Lung (tissue), 12 donors: ENCODE measurements around the gene STXBP3. TPM values are rescaled to one million over a fixed set of nuclear protein-coding genes. Genes with fewer than 3 reads are reported as not detected.

ENCODE experiments used
- ATAC-seq: fragments of 200-7000 bp; cut with Tn5 transposase; one replicate; pipeline ENCODE4 v1.9.1; 2020; ENCODE audit warnings: moderate number of reproducible peaks; ENCODE audit not compliant: insufficient read depth, low FRiP score
- DNase-seq, 3 donors: peaks; one replicate each; pipeline ENCODE4 v3.0.0-alpha.2; 2013 to 2017
- H3K27ac ChIP-seq, 2 donors: one replicate each; pipeline ENCODE4 v1.5.1; 2013; ENCODE audit warnings: mild to moderate bottlenecking in 2 of 2, moderate library complexity in 2 of 2, control low read depth in 1 of 2, inconsistent platforms in 1 of 2, low read depth in 1 of 2, low read length in 1 of 2
- H3K27me3 ChIP-seq, 3 donors: one replicate each; pipeline ENCODE4 v1.5.1; 2013; ENCODE audit warnings: low read length in 2 of 3; ENCODE audit not compliant: control insufficient read depth in 3 of 3, insufficient read depth in 3 of 3
- H3K36me3 ChIP-seq, 4 donors: one replicate each; pipeline ENCODE4 v1.5.1; 2013; ENCODE audit warnings: low read length in 4 of 4, mild to moderate bottlenecking in 1 of 4, moderate library complexity in 1 of 4; ENCODE audit not compliant: control insufficient read depth in 4 of 4, insufficient read depth in 4 of 4
- H3K4me1 ChIP-seq, 5 donors: one replicate each; pipeline ENCODE4 v1.5.1; 2013; ENCODE audit warnings: low read length in 5 of 5, mild to moderate bottlenecking in 2 of 5, moderate library complexity in 1 of 5; ENCODE audit not compliant: control insufficient read depth in 5 of 5, insufficient read depth in 5 of 5
- H3K4me3 ChIP-seq: one replicate; pipeline ENCODE4 v1.5.1; 2013; ENCODE audit warnings: mild to moderate bottlenecking, control low read depth, moderate library complexity
- H3K9ac ChIP-seq, 2 donors: one replicate each; pipeline ENCODE4 v1.5.1; 2013; ENCODE audit warnings: low read length in 2 of 2, control low read depth in 1 of 2; ENCODE audit not compliant: insufficient read depth in 1 of 2
- H3K9me3 ChIP-seq, 4 donors: one replicate each; pipeline ENCODE4 v1.5.1; 2013; ENCODE audit warnings: low read length in 3 of 4, mild to moderate bottlenecking in 1 of 4, moderate library complexity in 1 of 4; ENCODE audit not compliant: control insufficient read depth in 4 of 4, insufficient read depth in 3 of 4
- WGBS, 2 donors: extraction: QIAGEN DNeasy Blood & Tissue Kit; methylation state at CpG; one replicate each; pipeline ENCODE4 v1.1.7; 2013; 5-methylcytosine and 5-hydroxymethylcytosine counted together
- polyA plus RNA-seq, 2 donors: library from polyadenylated mRNA; stranded (reverse); fragments of 200-250 nt; gene quantifications; one replicate each; pipeline ENCODE4 v1.2.1, GENCODE V29; 2013
- total RNA-seq, 2 donors: library from RNA; depleted of rRNA in 1 of 2; stranded (reverse); fragments of >200 nt in 1 of 2; gene quantifications; one replicate each; pipeline ENCODE4 v1.2.1, GENCODE V29; 2014 to 2021
- TF ChIP-seq, protein P1 (sequence below): IDR thresholded peaks from 2 replicates; pipeline ENCODE4 v1.5.1; 2012; ENCODE audit warnings: mild to moderate bottlenecking; ENCODE audit errors: control extremely low read depth, extremely low read depth
- donor health status: control.
- donor health status: control.
- donor health status: Bipolar disorder and iron deficiency.
- donor health status: healthy.
- donor health status: DM: yes; HTN: yes; CAD: no.

STXBP3 gene
- total and polyA plus RNA-seq, 4 donors: 33.6 to 83.6 (median 40.0) TPM

DNA sequence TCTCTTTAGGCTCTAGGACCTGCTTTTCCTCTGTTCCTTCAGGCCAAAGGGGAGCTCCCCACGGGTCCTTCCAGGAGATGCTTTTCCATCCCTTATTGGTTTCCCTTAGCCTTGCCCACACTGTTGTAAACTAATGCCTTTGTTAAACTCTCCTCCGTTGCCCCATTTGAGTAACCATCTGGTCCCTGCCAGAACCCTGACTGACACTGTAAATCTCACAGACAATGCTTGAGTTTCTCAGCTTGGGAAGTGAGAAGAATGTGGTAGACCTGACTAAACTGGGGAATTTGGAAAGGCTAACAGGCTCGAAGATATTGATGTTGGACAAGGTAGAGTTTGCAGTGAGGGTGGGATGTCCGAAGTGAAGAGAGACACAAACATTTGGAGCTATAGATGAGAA is 99.0 kb downstream of the STXBP3 start:
- no peak overlapping the region for H3K9ac ChIP-seq
- no peak for DNase-seq
- H3K9me3 ChIP-seq: no peaks in the 10 kb centered on the region
- H3K4me3 ChIP-seq: no peak overlapping the region
- H3K4me1 ChIP-seq: no peaks in the 10 kb centered on the region
- no peaks in the 10 kb centered on the region for H3K27me3 ChIP-seq
- H3K36me3 ChIP-seq: no peaks in the 10 kb centered on the region
- TF ChIP-seq, protein P1, sequence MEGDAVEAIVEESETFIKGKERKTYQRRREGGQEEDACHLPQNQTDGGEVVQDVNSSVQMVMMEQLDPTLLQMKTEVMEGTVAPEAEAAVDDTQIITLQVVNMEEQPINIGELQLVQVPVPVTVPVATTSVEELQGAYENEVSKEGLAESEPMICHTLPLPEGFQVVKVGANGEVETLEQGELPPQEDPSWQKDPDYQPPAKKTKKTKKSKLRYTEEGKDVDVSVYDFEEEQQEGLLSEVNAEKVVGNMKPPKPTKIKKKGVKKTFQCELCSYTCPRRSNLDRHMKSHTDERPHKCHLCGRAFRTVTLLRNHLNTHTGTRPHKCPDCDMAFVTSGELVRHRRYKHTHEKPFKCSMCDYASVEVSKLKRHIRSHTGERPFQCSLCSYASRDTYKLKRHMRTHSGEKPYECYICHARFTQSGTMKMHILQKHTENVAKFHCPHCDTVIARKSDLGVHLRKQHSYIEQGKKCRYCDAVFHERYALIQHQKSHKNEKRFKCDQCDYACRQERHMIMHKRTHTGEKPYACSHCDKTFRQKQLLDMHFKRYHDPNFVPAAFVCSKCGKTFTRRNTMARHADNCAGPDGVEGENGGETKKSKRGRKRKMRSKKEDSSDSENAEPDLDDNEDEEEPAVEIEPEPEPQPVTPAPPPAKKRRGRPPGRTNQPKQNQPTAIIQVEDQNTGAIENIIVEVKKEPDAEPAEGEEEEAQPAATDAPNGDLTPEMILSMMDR: no peak
- H3K27ac ChIP-seq: no peak overlapping the region
- ATAC-seq: no peak
- 79 to 92% methylated on average over 4 of the region's 4 CpGs for WGBS, 2 donors

- Histone ChIP-seq H3K4me1 (peaks cover 0 to 1% (median 0%) of the 10 kb centered on the region in 5 donors), H3K4me3 (no peak overlapping the region), H3K27ac (no peak overlapping the region), H3K9me3 (no peaks in the 10 kb centered on the region), H3K27me3 (no peaks in the 10 kb centered on the region), H3K36me3 (no peaks in the 10 kb centered on the region), H3K9ac (no peak overlapping the region)
- 71 to 87% methylated on average over 6 of the region's 6 CpGs for WGBS, 2 donors
- TF ChIP-seq, protein P1: no peak
- DNase-seq: no peak
- ATAC-seq: no peak
Observed at GRCh38 chr1:108845991-108846390, 99.5 kb downstream of the STXBP3 start.

DNA sequence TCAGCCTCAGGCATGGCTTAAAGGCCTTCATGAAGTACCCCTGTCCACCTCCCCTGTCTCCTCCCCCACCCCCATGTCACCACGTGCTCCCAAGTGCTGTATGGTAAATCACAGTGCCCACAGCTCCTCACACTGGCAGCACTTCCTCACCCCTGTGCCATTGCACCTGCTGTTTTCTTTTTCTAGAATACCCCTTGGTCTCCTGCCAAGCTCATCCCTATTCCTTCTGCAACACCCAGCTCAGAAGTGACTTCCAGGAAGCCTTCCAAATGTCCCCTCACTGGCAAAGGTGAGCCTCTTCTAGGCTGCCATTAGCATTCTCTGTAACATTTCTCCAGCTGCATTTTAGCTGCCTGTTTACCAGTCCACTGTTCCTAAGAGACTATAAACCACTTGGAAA is 101.0 kb downstream of the STXBP3 start:
- ATAC-seq: no peak
- H3K9ac ChIP-seq: no peak overlapping the region
- no peak for DNase-seq
- TF ChIP-seq, protein P1: no peak
- H3K27me3 ChIP-seq: no peaks in the 10 kb centered on the region
- no peaks in the 10 kb centered on the region for H3K36me3 ChIP-seq
- H3K4me3 ChIP-seq: no peak overlapping the region
- H3K9me3 ChIP-seq: no peaks in the 10 kb centered on the region
- peaks cover 0 to 11% (median 0%) of the 10 kb centered on the region in 5 donors for H3K4me1 ChIP-seq
- no peak overlapping the region for H3K27ac ChIP-seq
- WGBS, 2 donors: 44 to 73% methylated on average over 1 of the region's 1 CpG

DNA sequence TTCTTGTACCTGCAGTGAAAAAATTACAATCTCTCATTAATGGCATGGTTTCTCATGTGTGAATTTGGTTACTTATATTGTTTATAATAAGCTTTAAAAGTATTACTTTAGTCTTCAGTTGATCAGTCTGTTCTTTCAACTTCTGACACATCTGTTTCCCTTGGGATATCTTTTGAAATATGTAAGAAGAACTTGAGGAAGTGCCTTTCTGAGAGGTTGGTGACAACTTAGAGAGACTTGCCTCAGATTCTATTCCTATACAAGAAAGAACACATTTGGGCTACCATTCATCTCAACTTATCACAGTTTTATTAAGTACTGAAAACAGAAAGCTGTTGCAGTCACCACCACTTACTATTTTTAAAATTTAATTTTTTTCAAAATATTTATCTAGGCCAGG is 102.3 kb downstream of the STXBP3 start:
- H3K27ac ChIP-seq: no peak overlapping the region
- H3K9ac ChIP-seq: no peak overlapping the region
- TF ChIP-seq, protein P1: no peak
- H3K27me3 ChIP-seq: no peaks in the 10 kb centered on the region
- no peak for DNase-seq
- ATAC-seq: no peak
- H3K36me3 ChIP-seq: no peaks in the 10 kb centered on the region
- no peak overlapping the region for H3K4me3 ChIP-seq
- peaks cover 0 to 11% (median 0%) of the 10 kb centered on the region in 5 donors for H3K4me1 ChIP-seq
- H3K9me3 ChIP-seq: no peaks in the 10 kb centered on the region
